Ascending aorta (tissue), 2 donors: ENCODE data around the gene EIF2B2. TPM values are rescaled to one million over a fixed set of nuclear protein-coding genes. Genes with fewer than 3 reads are reported as not detected.

Experiments
- DNase-seq, 2 donors: peaks; one replicate each; pipeline ENCODE4 v3.0.0-alpha.2; 2019; ENCODE audit warnings: low spot score in 2 of 2
- H3K27ac ChIP-seq, 2 donors: fragments of 200-600 bp; sonication (generic); one replicate each; pipeline ENCODE4 v1.5.1; 2016 to 2017; ENCODE audit warnings: mild to moderate bottlenecking in 1 of 2
- H3K27me3 ChIP-seq: fragments of 200-600 bp; sonication (generic); one replicate; pipeline ENCODE4 v1.5.1; 2017
- H3K36me3 ChIP-seq, 2 donors: fragments of 200-600 bp; sonication (generic); one replicate each; pipeline ENCODE4 v1.5.1; 2016
- H3K4me1 ChIP-seq, 2 donors: fragments of 200-600 bp; sonication (generic); one replicate each; pipeline ENCODE4 v1.5.1; 2016 to 2017; ENCODE audit warnings: mild to moderate bottlenecking in 1 of 2
- H3K4me3 ChIP-seq, 2 donors: fragments of 200-600 bp; sonication (generic); one replicate each; pipeline ENCODE4 v1.5.1; 2016 to 2017; ENCODE audit warnings: mild to moderate bottlenecking in 1 of 2
- H3K9me3 ChIP-seq, 2 donors: fragments of 200-600 bp; sonication (generic); one replicate each; pipeline ENCODE4 v1.5.1; 2016
- intact Hi-C: fragments of 100-400 bp; cut with DNase I; formaldehyde crosslinking; loops from one replicate; pipeline ENCODE4 v1.15.1; 2023
- total RNA-seq: library from RNA; depleted of rRNA; stranded (reverse); fragments of >200 nt; gene quantifications from one replicate; pipeline ENCODE4 v1.1.0, GENCODE V29; 2016
- TF ChIP-seq, protein P1 (sequence below), 3 experiments: fragments of 200-600 bp in 2 of 3; fragments of 450-650 bp in 1 of 3; sonication (generic) in 2 of 3; IDR thresholded peaks; one replicate each; pipeline ENCODE4 v1.5.1; 2016 to 2019; ENCODE audit warnings: antibody characterized with exemption in 3 of 3, mild to moderate bottlenecking in 1 of 3, moderate library complexity in 1 of 3

The EIF2B2 gene
- total RNA-seq, 1 donor from 2014 or later, result 27.1 TPM

DNA sequence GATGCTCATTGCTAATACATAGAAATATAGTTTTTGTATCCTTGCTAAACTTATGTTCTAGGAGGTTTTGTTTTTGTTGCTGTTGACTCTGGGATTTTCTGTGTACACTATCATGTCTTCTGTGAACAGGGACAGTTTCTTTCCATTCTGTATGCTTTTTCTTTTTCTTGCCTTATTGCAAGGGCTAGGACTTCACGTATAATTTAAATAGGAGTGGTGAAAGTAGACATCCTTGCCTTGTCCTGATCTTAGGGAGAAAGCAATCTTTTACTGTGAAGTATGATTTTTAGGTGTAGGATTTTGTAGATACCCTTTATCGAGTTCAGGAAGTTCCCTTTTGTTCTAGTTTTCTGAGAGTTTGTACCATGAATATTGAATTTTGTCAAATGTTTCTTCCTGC lies 1.5 kb upstream of the EIF2B2 start:
- no peaks in the 10 kb centered on the region for H3K27me3 ChIP-seq
- intact Hi-C loops, result no loop called here

GRCh38 chr14:75001899-75002298 lies 822 bp upstream of the EIF2B2 start:
- Histone ChIP-seq H3K36me3 (peaks cover 13 to 23% of the 10 kb centered on the region in 2 donors), H3K9me3 (no peaks in the 10 kb centered on the region), H3K4me1 (peaks cover 5 to 20% of the 10 kb centered on the region in 2 donors), H3K4me3 (peak overlapping the region; percentile 60 to 79), H3K27ac (peak overlapping the region; percentile 67 to 84), H3K27me3 (no peaks in the 10 kb centered on the region)
- TF ChIP-seq, protein P1, sequence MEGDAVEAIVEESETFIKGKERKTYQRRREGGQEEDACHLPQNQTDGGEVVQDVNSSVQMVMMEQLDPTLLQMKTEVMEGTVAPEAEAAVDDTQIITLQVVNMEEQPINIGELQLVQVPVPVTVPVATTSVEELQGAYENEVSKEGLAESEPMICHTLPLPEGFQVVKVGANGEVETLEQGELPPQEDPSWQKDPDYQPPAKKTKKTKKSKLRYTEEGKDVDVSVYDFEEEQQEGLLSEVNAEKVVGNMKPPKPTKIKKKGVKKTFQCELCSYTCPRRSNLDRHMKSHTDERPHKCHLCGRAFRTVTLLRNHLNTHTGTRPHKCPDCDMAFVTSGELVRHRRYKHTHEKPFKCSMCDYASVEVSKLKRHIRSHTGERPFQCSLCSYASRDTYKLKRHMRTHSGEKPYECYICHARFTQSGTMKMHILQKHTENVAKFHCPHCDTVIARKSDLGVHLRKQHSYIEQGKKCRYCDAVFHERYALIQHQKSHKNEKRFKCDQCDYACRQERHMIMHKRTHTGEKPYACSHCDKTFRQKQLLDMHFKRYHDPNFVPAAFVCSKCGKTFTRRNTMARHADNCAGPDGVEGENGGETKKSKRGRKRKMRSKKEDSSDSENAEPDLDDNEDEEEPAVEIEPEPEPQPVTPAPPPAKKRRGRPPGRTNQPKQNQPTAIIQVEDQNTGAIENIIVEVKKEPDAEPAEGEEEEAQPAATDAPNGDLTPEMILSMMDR (IDR thresholded peaks at IDR 0.05), result no peak
- intact Hi-C loops, result loop anchor here (1.0 to 2.0 kb wide), 3 partner anchors 23 to 67 kb away; partner anchors contain the start of gene ZC2HC1C
- no peak for DNase-seq

More for the DNA sequence above, 1.5 kb upstream of the EIF2B2 start:
- H3K27ac ChIP-seq, result no peak overlapping the region
- H3K9me3 ChIP-seq, result no peaks in the 10 kb centered on the region
- TF ChIP-seq, protein P1 (IDR thresholded peaks at IDR 0.05), result no peak
- no peak for DNase-seq
- no peak overlapping the region for H3K4me3 ChIP-seq
- H3K36me3 ChIP-seq, result peaks cover 7 to 17% of the 10 kb centered on the region in 2 donors
- peaks cover 5 to 20% of the 10 kb centered on the region in 2 donors for H3K4me1 ChIP-seq

- peaks cover 5 to 20% of the 10 kb centered on the region in 2 donors for H3K4me1 ChIP-seq
- TF ChIP-seq, protein P1 (IDR thresholded peaks at IDR 0.05), result no peak
- no peaks in the 10 kb centered on the region for H3K9me3 ChIP-seq
- no peak for DNase-seq
- peak overlapping the region; percentile 67 to 84 for H3K27ac ChIP-seq
- intact Hi-C loops, result loop anchor here (2.0 kb wide), 2 partner anchors 57 to 65 kb away; partner anchors contain the start of gene ZC2HC1C
- peaks cover 25 to 38% of the 10 kb centered on the region in 2 donors for H3K36me3 ChIP-seq
- H3K4me3 ChIP-seq, result peak overlapping the region; percentile 60 to 79
- no peaks in the 10 kb centered on the region for H3K27me3 ChIP-seq
Measured at GRCh38 chr14:75003250-75004027, 718 bp downstream of the EIF2B2 start.

GRCh38 chr14:75005357-75005756 lies 2.6 kb downstream of the EIF2B2 start:
- H3K27me3 ChIP-seq, result no peaks in the 10 kb centered on the region
- no peak overlapping the region for H3K27ac ChIP-seq
- no peak for DNase-seq
- H3K36me3 ChIP-seq, result peaks cover 37 to 58% of the 10 kb centered on the region in 2 donors
- H3K9me3 ChIP-seq, result no peaks in the 10 kb centered on the region
- TF ChIP-seq, protein P1 (IDR thresholded peaks at IDR 0.05), result no peak
- intact Hi-C loops, result no loop called here
- H3K4me1 ChIP-seq, result peaks cover 5 to 20% of the 10 kb centered on the region in 2 donors
- no peak overlapping the region for H3K4me3 ChIP-seq

DNA sequence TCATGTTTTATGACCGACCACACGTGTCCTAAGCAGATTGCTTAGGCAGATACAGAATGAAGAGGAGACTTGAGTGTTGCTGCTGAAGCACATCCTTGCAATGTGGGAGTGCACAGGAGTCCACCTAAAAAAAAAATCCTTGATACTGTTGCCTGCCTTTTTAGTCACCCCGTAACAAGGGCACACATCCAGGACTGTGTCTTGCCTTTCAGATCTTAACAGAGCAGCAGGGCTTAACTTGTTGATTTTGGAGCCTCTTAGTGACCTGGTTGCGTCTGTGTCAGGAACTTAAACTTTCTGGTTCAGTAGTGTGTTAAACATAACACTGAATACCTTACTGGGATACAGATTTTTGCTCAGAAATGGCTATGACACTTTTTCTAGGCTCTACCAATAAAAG lies 6.5 kb downstream of the EIF2B2 start:
- Histone ChIP-seq H3K4me3 (no peak overlapping the region), H3K36me3 (peaks cover 37 to 66% of the 10 kb centered on the region in 2 donors), H3K4me1 (peaks cover 11 to 27% of the 10 kb centered on the region in 2 donors), H3K27ac (peak overlapping the region; percentile 36 to 47), H3K27me3 (no peaks in the 10 kb centered on the region), H3K9me3 (no peaks in the 10 kb centered on the region)
- intact Hi-C loops, result no loop called here
- TF ChIP-seq, protein P1 (IDR thresholded peaks at IDR 0.05), result no peak
- DNase-seq, result no peak
